MM.1S (cell line): Measurements from ENCODE around the gene ARHGAP40.

ENCODE experiments used
- DNase-seq: peaks from one replicate; pipeline ENCODE4 v3.0.0-alpha.2; 2015
- H2AFZ ChIP-seq: fragments of 300-600 bp; sonication (generic); 2 replicates; pipeline ENCODE4 v1.6.0; 2016; ENCODE audit warnings: antibody characterized with exemption, low read length
- H3F3A ChIP-seq: fragments of 300-600 bp; sonication (generic); 2 replicates; pipeline ENCODE4 v1.6.1; 2016; ENCODE audit warnings: mild to moderate bottlenecking, antibody characterized with exemption, low read length, moderate library complexity, mixed read lengths; ENCODE audit not compliant: insufficient read depth
- H3K27ac ChIP-seq: fragments of 300-600 bp; sonication (generic); 2 replicates; pipeline ENCODE4 v1.5.1; 2016; ENCODE audit warnings: mild to moderate bottlenecking, low read length
- H3K27me3 ChIP-seq: fragments of 300-600 bp; sonication (generic); replicated peaks from 2 replicates; pipeline ENCODE4 v1.6.0; 2016; ENCODE audit warnings: low read length; ENCODE audit not compliant: insufficient read depth
- H3K36me3 ChIP-seq: fragments of 300-600 bp; sonication (generic); replicated peaks from 2 replicates; pipeline ENCODE4 v1.6.1; 2016; ENCODE audit warnings: mild to moderate bottlenecking, low read length, mixed read lengths; ENCODE audit not compliant: insufficient read depth
- H3K4me1 ChIP-seq: fragments of 300-600 bp; sonication (generic); 2 replicates; pipeline ENCODE4 v1.6.1; 2016; ENCODE audit warnings: low read length, mixed read lengths
- H3K4me2 ChIP-seq: fragments of 300-600 bp; sonication (generic); 2 replicates; pipeline ENCODE4 v1.6.0; 2016; ENCODE audit warnings: low read depth, low read length
- H3K4me3 ChIP-seq: fragments of 300-600 bp; sonication (generic); 2 replicates; pipeline ENCODE4 v1.5.1; 2016; ENCODE audit warnings: low read length, mixed read lengths
- H3K79me2 ChIP-seq: fragments of 300-600 bp; sonication (generic); 2 replicates; pipeline ENCODE4 v1.6.1; 2016; ENCODE audit warnings: mixed run types, low read length, mixed read lengths
- H3K9ac ChIP-seq: fragments of 300-600 bp; sonication (generic); 2 replicates; pipeline ENCODE4 v1.6.1; 2016; ENCODE audit warnings: low read length, mixed read lengths
- H3K9me2 ChIP-seq: fragments of 300-600 bp; sonication (generic); replicated peaks from 2 replicates; pipeline ENCODE4 v1.6.1; 2016; ENCODE audit warnings: mild to moderate bottlenecking, low read length, mixed read lengths; ENCODE audit not compliant: insufficient read depth
- H3K9me3 ChIP-seq: fragments of 300-600 bp; sonication (generic); replicated peaks from 2 replicates; pipeline ENCODE4 v1.6.1; 2016; ENCODE audit warnings: mild to moderate bottlenecking, low read length, mixed read lengths; ENCODE audit not compliant: insufficient read depth
- H4K20me1 ChIP-seq: fragments of 300-600 bp; sonication (generic); 2 replicates; pipeline ENCODE4 v1.6.1; 2016; ENCODE audit warnings: mild to moderate bottlenecking, low read length, moderate library complexity, mixed read lengths; ENCODE audit not compliant: insufficient read depth
- EZH2 ChIP-seq: fragments of 300-600 bp; sonication (generic); optimal IDR thresholded peaks from 2 replicates; pipeline ENCODE3; 2017; ENCODE audit warnings: low read depth, mild to moderate bottlenecking, antibody characterized with exemption, low read length, mixed read lengths
- EZH2phosphoT487 ChIP-seq: fragments of 300-600 bp; sonication (generic); IDR thresholded peaks from 2 replicates; pipeline ENCODE4 v1.6.1; 2018; ENCODE audit warnings: antibody characterized with exemption, low read length
- TF ChIP-seq, protein P1 (sequence below): fragments of 300-600 bp; sonication (generic); IDR thresholded peaks from 2 replicates; pipeline ENCODE4 v1.5.1; 2016; ENCODE audit warnings: antibody characterized with exemption, low read length, mixed read lengths

Gene ARHGAP40

GRCh38 chr20:38584099-38584763 lies 17.4 kb upstream of the ARHGAP40 start:
- no peak for TF ChIP-seq EZH2phosphoT487
- no peak for TF ChIP-seq EZH2
- TF ChIP-seq, protein P1, sequence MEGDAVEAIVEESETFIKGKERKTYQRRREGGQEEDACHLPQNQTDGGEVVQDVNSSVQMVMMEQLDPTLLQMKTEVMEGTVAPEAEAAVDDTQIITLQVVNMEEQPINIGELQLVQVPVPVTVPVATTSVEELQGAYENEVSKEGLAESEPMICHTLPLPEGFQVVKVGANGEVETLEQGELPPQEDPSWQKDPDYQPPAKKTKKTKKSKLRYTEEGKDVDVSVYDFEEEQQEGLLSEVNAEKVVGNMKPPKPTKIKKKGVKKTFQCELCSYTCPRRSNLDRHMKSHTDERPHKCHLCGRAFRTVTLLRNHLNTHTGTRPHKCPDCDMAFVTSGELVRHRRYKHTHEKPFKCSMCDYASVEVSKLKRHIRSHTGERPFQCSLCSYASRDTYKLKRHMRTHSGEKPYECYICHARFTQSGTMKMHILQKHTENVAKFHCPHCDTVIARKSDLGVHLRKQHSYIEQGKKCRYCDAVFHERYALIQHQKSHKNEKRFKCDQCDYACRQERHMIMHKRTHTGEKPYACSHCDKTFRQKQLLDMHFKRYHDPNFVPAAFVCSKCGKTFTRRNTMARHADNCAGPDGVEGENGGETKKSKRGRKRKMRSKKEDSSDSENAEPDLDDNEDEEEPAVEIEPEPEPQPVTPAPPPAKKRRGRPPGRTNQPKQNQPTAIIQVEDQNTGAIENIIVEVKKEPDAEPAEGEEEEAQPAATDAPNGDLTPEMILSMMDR, result no peak
- H3K27me3 ChIP-seq, result no peaks in the 10 kb centered on the region
- H3K9me3 ChIP-seq, result no peaks in the 10 kb centered on the region
- H3F3A ChIP-seq, result no peaks in the 10 kb centered on the region
- no peak overlapping the region for H3K4me2 ChIP-seq
- no peak overlapping the region for H3K9ac ChIP-seq
- DNase-seq, result no peak
- no peaks in the 10 kb centered on the region for H4K20me1 ChIP-seq
- H3K4me3 ChIP-seq, result no peak overlapping the region
- H3K9me2 ChIP-seq, result no peaks in the 10 kb centered on the region
- H3K4me1 ChIP-seq, result no peaks in the 10 kb centered on the region
- no peaks in the 10 kb centered on the region for H3K36me3 ChIP-seq
- no peaks in the 10 kb centered on the region for H3K79me2 ChIP-seq
- no peak overlapping the region for H3K27ac ChIP-seq
- H2AFZ ChIP-seq, result no peak overlapping the region

- no peak for DNase-seq
- no peaks in the 10 kb centered on the region for H3F3A ChIP-seq
- TF ChIP-seq EZH2phosphoT487 (no peak), EZH2 (no peak)
- TF ChIP-seq, protein P1, result no peak
- no peak overlapping the region for H3K27ac ChIP-seq
- H3K27me3 ChIP-seq, result no peaks in the 10 kb centered on the region
- no peaks in the 10 kb centered on the region for H3K36me3 ChIP-seq
- no peaks in the 10 kb centered on the region for H3K9me3 ChIP-seq
- H4K20me1 ChIP-seq, result no peaks in the 10 kb centered on the region
- no peak overlapping the region for H3K4me2 ChIP-seq
- H2AFZ ChIP-seq, result no peak overlapping the region
- no peak overlapping the region for H3K9ac ChIP-seq
- no peaks in the 10 kb centered on the region for H3K4me1 ChIP-seq
- H3K9me2 ChIP-seq, result no peaks in the 10 kb centered on the region
- H3K4me3 ChIP-seq, result no peak overlapping the region
- no peaks in the 10 kb centered on the region for H3K79me2 ChIP-seq
These were observed 16.0 kb upstream of the ARHGAP40 start for GRCh38 chr20:38585404-38586180.

DNA sequence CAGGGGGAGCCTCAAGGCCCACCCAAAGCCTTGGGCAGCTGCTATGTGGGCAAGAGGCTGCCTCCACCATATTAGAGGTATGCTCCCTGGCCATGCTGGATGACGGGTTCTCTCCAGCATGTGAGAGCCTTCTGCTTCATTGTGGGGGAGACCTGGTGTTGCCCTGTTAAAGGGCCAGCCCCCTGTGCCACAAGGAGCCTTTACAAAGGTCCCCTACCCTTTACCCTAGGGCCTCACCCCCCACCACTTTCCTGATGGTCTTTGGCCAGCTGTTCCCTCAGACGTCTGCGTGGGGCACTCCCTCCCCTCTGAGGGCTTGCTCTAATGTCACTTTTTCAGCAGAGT lies 15.5 kb upstream of the ARHGAP40 start:
- TF ChIP-seq EZH2, result no peak
- no peak for TF ChIP-seq EZH2phosphoT487
- TF ChIP-seq, protein P1, result no peak
- Histone ChIP-seq H3K4me1 (no peaks in the 10 kb centered on the region), H3K27me3 (no peaks in the 10 kb centered on the region), H3K9me2 (no peaks in the 10 kb centered on the region), H3F3A (no peaks in the 10 kb centered on the region), H3K4me3 (no peak overlapping the region), H3K9ac (no peak overlapping the region), H4K20me1 (no peaks in the 10 kb centered on the region), H3K79me2 (no peaks in the 10 kb centered on the region), H3K4me2 (no peak overlapping the region), H3K36me3 (no peaks in the 10 kb centered on the region), H3K27ac (no peak overlapping the region), H2AFZ (no peak overlapping the region), H3K9me3 (no peaks in the 10 kb centered on the region)
- DNase-seq, result no peak
